Erythroblast (primary cell): ENCODE data around the gene COL5A2.

Experiments
- GATA1 ChIP-seq: IDR thresholded peaks from 2 replicates; pipeline ENCODE4 v1.6.1; 2011; ENCODE audit warnings: low read depth, mild to moderate bottlenecking, control low read depth, low read length, moderate library complexity
- POLR2A ChIP-seq: IDR thresholded peaks from 2 replicates; pipeline ENCODE4 v1.6.1; 2011; ENCODE audit warnings: mild to moderate bottlenecking, low read length

GRCh38 chr2:189111063-189111715 lies 68.4 kb downstream of the COL5A2 start:
- TF ChIP-seq POLR2A (no peak), GATA1 (no peak)
